ENCODE results near the gene CLC. TPM values are rescaled to one million over a fixed set of nuclear protein-coding genes. Genes with fewer than 3 reads are reported as not detected.

The CLC gene
- not detected for total RNA-seq

DNA sequence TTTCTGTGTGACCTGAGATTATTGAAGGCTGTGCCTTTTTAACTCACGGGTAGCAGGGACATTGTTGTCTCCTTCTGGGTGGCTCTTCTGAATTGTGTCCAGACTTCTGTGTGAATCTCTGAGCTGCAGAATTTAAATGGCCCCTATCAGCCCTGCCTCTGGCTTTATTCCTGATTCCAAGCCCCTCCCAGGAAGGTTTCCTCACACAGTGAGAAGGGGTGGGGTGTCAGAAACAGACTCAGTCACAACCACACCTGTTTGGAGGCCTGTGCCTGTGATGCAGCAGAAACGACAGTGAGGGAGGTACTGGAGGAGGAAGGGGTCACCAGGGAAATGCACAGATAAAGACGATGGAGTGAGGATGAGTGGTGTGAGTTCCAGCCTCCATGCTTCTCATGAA, at the start of gene CLC:
Gene CLC (minus strand): TSS at position 139 of the 400 bp plus-strand sequence. CDS start 77 bp downstream, at position 62.

DNA sequence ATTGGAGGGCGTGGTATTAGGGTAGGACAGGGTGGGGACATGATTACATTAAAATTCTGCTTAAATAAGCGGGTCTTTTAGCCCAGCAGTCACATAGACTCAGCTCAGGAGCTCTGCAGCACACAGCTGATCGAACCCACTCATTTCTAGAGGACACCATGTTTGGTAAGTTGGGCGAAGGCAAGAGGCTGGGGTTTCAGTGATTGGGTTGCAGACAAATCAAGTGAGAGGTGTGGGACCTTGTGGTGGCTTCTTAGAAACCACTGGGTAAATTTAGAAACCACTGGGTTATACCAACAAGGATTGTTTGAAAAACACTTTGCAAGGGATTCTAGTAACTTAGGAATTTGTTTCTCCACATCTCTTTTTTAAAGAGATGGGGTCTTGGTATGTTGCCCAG, 40.9 kb upstream of the CLC start, which contains the start of gene LEUTX:
Gene LEUTX (plus strand): TSS at position 92 of the 400 bp plus-strand sequence. CDS start 67 bp downstream, at position 159.

DNA sequence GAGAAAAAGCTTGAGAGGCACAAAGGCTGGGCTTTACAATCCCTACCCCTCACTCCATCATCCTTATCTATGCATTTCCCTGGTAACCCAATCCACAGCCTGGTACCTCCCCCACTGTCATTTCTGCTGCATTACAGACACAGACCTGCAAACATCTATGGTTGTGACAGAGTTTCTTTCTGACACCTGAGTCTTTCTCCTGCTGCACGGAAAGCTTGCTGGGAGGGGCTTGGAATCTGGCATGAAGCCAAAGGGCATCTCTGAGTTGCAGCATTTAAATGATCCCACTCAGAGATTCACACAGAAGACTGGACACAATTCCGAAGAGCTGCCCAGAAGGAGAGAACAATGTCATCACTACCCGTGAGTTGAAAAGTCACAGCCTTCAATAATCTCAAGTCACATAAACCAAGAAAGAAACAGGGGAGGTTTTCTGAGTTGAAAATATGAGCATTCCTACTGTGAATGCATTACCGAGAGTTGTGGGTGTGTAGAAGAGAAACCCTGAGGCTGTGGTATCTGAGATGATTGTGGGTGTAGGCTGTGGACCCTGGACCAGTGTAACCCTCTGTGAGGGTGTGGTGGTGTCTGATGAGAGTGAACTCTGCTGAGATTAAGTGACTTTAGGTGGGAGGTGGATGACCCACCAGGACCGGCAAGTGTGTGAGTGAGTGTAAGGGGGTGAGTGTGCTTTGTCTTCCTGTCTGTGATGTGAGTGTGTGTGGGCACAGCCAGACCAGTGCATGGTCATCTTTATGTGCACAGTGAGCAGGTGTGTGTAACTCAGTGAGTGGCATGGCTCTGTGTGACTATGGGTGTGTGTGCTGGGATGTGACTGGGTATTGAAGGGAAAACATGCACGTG, 33.4 kb downstream of the CLC start, which contains the start of gene LGALS14:
Gene LGALS14 (plus strand): TSS at position 301 of the 864 bp plus-strand sequence. CDS start 48 bp downstream, at position 349.

Small RNAs within 50 kb of the gene (small RNA-seq; reads per million reads assigned to genes)
- gene RPS29P27 (ENCODE audit: low replicate concordance): not detected

Other genes starting within 250 kb of the CLC start
- gene DLL3, start 239.1 kb downstream of the CLC start, total RNA-seq: 23.2 TPM
- not detected for gene SELENOV, start 222.9 kb downstream of the CLC start, total RNA-seq
- 15.3 TPM for gene EID2B, start 205.2 kb downstream of the CLC start, total RNA-seq
- gene EID2, start 197.9 kb downstream of the CLC start, total RNA-seq: 16.9 TPM
- gene LGALS13, start 135.5 kb downstream of the CLC start, total RNA-seq: not detected
- gene LGALS16, start 82.1 kb downstream of the CLC start, total RNA-seq: not detected
- not detected for gene LGALS14, start 33.5 kb downstream of the CLC start, total RNA-seq
- not detected for gene LEUTX, start 40.8 kb upstream of the CLC start, total RNA-seq
- 30.4 TPM for gene DYRK1B, start 96.1 kb upstream of the CLC start, total RNA-seq
- gene FBL, start 108.3 kb upstream of the CLC start, total RNA-seq: 121 TPM
- gene FCGBP, start 196.6 kb upstream of the CLC start, total RNA-seq: 5.0 TPM
- 78.3 TPM for gene PSMC4, start 233.1 kb upstream of the CLC start, total RNA-seq